H1 (cell line): ENCODE measurements around the gene BBS12. TPM values are rescaled to one million over a fixed set of nuclear protein-coding genes. Genes with fewer than 3 reads are reported as not detected.

ENCODE experiments used
- CREB1 ChIP-seq: IDR thresholded peaks from 2 replicates; pipeline ENCODE4 v1.6.1; 2012; ENCODE audit warnings: inconsistent platforms
- NANOG ChIP-seq: IDR thresholded peaks from 2 replicates; pipeline ENCODE4 v1.6.1; 2011; ENCODE audit warnings: low read length, low read depth, mild to moderate bottlenecking, inconsistent platforms; ENCODE audit not compliant: insufficient read depth, poor library complexity, severe bottlenecking
- TCF12 ChIP-seq: IDR thresholded peaks from 2 replicates; pipeline ENCODE4 v1.6.1; 2011; ENCODE audit warnings: low read depth, mild to moderate bottlenecking, low read length
- polyA plus RNA-seq, 7 experiments: library from polyadenylated mRNA; depleted of rRNA in 3 of 7; stranded (reverse) in 5 of 7; unstranded in 2 of 7; fragments of >200 nt in 5 of 7; fragments of 200-250 nt in 2 of 7; gene quantifications; 1 replicate in 5 of 7; 2 replicates in 1 of 7; 4 replicates in 1 of 7; pipeline versions ENCODE4 v1.2.1 to v1.2.3, GENCODE V29; 2011 to 2013; ENCODE audit warnings: missing spikeins in 2 of 7, mixed read lengths in 2 of 7
- total RNA-seq: library from RNA; stranded (reverse); fragmentation: NEBNext Ultra II Directional; extraction: Animal tissue kit (Norgen Biotek cat#: 25700); gene quantifications from 2 replicates; pipeline ENCODE4 v1.2.1, GENCODE V29; 2021
- TF ChIP-seq, protein P1 (sequence below), 3 experiments: IDR thresholded peaks; 1 replicate in 2 of 3; 2 replicates in 1 of 3; pipeline versions ENCODE4 v1.5.1 to v1.6.1; 2011; ENCODE audit warnings: low read length in 3 of 3, mild to moderate bottlenecking in 3 of 3, inconsistent platforms in 2 of 3, low read depth in 1 of 3, moderate library complexity in 1 of 3; ENCODE audit not compliant: insufficient read depth in 1 of 3; ENCODE audit errors: control extremely low read depth in 1 of 3
- TF ChIP-seq, protein P2 (sequence below): IDR thresholded peaks from 2 replicates; pipeline ENCODE4 v1.6.1; 2011; ENCODE audit warnings: low read depth, mild to moderate bottlenecking, low read length; ENCODE audit not compliant: insufficient read depth

BBS12 gene
- total and polyA plus RNA-seq, 2 of the 8 experiments (the other 6 are each of a cell fraction or from before 2014, with no cell fraction given), result 0.88 to 2.6 TPM

DNA sequence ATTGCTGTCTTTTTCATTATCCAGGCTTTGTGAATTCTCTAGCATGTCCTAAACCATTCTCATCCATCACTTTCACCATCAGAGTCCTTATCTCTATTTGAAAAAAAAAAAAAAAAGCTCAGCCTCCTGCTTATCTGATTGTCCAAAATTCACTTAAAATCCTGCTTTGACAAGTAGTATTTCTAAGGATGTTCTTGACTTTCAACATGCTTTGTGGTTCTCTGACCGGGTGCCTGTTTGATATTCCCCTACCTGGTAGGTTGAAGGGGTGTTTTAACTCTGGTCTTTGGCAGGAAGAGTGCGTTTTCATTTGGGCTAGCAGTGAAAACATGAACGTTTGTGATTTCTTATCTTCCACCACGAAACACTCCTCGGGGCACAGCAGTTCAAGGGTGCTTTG lies 17.3 kb upstream of the BBS12 start (continued):
- TF ChIP-seq TCF12 (no peak), CREB1 (no peak), NANOG (no peak)
- TF ChIP-seq, protein P1, sequence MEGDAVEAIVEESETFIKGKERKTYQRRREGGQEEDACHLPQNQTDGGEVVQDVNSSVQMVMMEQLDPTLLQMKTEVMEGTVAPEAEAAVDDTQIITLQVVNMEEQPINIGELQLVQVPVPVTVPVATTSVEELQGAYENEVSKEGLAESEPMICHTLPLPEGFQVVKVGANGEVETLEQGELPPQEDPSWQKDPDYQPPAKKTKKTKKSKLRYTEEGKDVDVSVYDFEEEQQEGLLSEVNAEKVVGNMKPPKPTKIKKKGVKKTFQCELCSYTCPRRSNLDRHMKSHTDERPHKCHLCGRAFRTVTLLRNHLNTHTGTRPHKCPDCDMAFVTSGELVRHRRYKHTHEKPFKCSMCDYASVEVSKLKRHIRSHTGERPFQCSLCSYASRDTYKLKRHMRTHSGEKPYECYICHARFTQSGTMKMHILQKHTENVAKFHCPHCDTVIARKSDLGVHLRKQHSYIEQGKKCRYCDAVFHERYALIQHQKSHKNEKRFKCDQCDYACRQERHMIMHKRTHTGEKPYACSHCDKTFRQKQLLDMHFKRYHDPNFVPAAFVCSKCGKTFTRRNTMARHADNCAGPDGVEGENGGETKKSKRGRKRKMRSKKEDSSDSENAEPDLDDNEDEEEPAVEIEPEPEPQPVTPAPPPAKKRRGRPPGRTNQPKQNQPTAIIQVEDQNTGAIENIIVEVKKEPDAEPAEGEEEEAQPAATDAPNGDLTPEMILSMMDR (IDR thresholded peaks at IDR 0.05; ENCODE audit: control extremely low read depth in 1 of 3, insufficient read depth in 1 of 3, low read depth in 1 of 3, low read length in 3 of 3), result no peak
- TF ChIP-seq, protein P2, sequence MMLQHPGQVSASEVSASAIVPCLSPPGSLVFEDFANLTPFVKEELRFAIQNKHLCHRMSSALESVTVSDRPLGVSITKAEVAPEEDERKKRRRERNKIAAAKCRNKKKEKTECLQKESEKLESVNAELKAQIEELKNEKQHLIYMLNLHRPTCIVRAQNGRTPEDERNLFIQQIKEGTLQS, result no peak
